ENCODE measurements around the gene FLII. TPM values are rescaled to one million over a fixed set of nuclear protein-coding genes. Genes with fewer than 3 reads are reported as not detected.

FLII gene
- total RNA-seq, 1 experiment from 2014 or later: 298 TPM

DNA sequence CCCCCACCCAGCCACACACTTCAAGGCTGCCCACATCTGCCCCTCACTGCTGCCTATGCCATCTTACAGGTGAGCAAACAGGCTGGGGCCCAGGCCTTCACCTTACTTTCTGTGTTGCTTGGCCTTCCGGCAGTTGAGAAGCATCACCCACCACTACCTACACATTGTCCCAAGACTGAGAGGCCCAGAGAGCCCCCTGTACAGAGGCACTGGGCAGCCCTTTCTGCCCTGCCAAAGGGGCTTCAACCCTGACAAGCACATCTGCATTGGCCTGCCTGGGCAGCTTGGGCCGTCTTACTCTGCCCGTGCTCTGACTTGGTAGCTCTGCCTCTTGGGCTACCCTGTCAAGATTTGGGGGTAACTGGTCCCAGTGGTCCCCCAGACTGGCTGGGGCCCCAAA, 3.1 kb upstream of the FLII start:
- TF ChIP-seq, protein P1, sequence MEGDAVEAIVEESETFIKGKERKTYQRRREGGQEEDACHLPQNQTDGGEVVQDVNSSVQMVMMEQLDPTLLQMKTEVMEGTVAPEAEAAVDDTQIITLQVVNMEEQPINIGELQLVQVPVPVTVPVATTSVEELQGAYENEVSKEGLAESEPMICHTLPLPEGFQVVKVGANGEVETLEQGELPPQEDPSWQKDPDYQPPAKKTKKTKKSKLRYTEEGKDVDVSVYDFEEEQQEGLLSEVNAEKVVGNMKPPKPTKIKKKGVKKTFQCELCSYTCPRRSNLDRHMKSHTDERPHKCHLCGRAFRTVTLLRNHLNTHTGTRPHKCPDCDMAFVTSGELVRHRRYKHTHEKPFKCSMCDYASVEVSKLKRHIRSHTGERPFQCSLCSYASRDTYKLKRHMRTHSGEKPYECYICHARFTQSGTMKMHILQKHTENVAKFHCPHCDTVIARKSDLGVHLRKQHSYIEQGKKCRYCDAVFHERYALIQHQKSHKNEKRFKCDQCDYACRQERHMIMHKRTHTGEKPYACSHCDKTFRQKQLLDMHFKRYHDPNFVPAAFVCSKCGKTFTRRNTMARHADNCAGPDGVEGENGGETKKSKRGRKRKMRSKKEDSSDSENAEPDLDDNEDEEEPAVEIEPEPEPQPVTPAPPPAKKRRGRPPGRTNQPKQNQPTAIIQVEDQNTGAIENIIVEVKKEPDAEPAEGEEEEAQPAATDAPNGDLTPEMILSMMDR (conservative IDR thresholded peaks at IDR 0.05): no peak
- no peak overlapping the region for H3K18ac ChIP-seq (ENCODE audit: insufficient read length, low read depth, low read length)
- no peak overlapping the region for H2BK5ac ChIP-seq (ENCODE audit: insufficient read length, low read length)
- H3K4ac ChIP-seq (ENCODE audit: low read depth, low read length): no peak overlapping the region
- Mint-ChIP-seq H3K36me3 (ENCODE audit: insufficient read depth in 1 of 3, low read depth in 3 of 3) (peaks cover 4 to 18% (median 16%) of the 10 kb centered on the region in 3 experiments), H3K4me1 (peaks cover 18 to 30% of the 10 kb centered on the region in 2 experiments), H3K27ac (no peak overlapping the region), H3K27me3 (ENCODE audit: low read depth) (no peaks in the 10 kb centered on the region; the same call in 1 of the 2 replicates), H3K9me3 (no peaks in the 10 kb centered on the region), H3K4me3 (peak overlapping the region; percentile 78 to 85)
- H4K5ac ChIP-seq (ENCODE audit: insufficient read length, low read depth, low read length): no peak overlapping the region
- no peak for DNase-seq
- H3K4me2 ChIP-seq (ENCODE audit: insufficient read depth, insufficient read length, low read length): peak overlapping the region; percentile 26
- H3K4me1 ChIP-seq (ENCODE audit: insufficient read depth, low read length): no peaks in the 10 kb centered on the region
- H3K27ac ChIP-seq (ENCODE audit: insufficient read length, low read depth, low read length): no peak overlapping the region
- no peak overlapping the region for H2BK15ac ChIP-seq (ENCODE audit: low read depth, low read length)
- no CpG with 5 or more reads among the region's 3 CpGs for WGBS (ENCODE audit: extremely low coverage, insufficient read length, low lambda C conversion rate)
- no peak overlapping the region for H2AFZ ChIP-seq (ENCODE audit: low read length)
- no peaks in the 10 kb centered on the region for H3K9me3 ChIP-seq (ENCODE audit: control insufficient read depth, low read depth, low read length)
- no peak overlapping the region for H3K56ac ChIP-seq (ENCODE audit: insufficient read length, low read depth, low read length)
- no peak overlapping the region for H3T11ph ChIP-seq (ENCODE audit: low read length)
- H2BK120ac ChIP-seq (ENCODE audit: low read depth, low read length, poor library complexity, severe bottlenecking): no peak overlapping the region
- H3K79me2 ChIP-seq (ENCODE audit: insufficient read depth, low read length): no peaks in the 10 kb centered on the region; the same call in 1 of the 2 replicates
- no peaks in the 10 kb centered on the region for H4K20me1 ChIP-seq (ENCODE audit: control insufficient read depth, insufficient read depth, insufficient read length)
- H3K14ac ChIP-seq (ENCODE audit: insufficient read depth, low read length): no peak overlapping the region
- no peak overlapping the region for H2BK20ac ChIP-seq (ENCODE audit: low read depth, low read length, poor library complexity, severe bottlenecking)
- H4K91ac ChIP-seq (ENCODE audit: insufficient read length, low read depth, low read length): no peak overlapping the region
- H4K8ac ChIP-seq (replicated peaks; ENCODE audit: insufficient read length, low read depth, low read length): no peak overlapping the region
- H2AK5ac ChIP-seq (ENCODE audit: insufficient read length, low read length): no peak overlapping the region
- H3K23me2 ChIP-seq (ENCODE audit: insufficient read length, low read depth, low read length, poor library complexity, severe bottlenecking): peaks cover 12% of the 10 kb centered on the region
- H3K23ac ChIP-seq (ENCODE audit: insufficient read length, low read depth, low read length): no peak overlapping the region
- H3K27me3 ChIP-seq (ENCODE audit: insufficient read depth, low read length): no peaks in the 10 kb centered on the region
- no peak overlapping the region for H2BK12ac ChIP-seq (ENCODE audit: insufficient read length, low read depth, low read length)
- H3K9ac ChIP-seq (ENCODE audit: extremely low read depth, insufficient read length, low read length): no peak overlapping the region
- no peaks in the 10 kb centered on the region for H3K79me1 ChIP-seq (ENCODE audit: insufficient read depth, low read depth, low read length, poor library complexity, severe bottlenecking)
